Trophoblast cell (in vitro differentiated cells and primary cell): ENCODE measurements around the gene FARP2. TPM values are rescaled to one million over a fixed set of nuclear protein-coding genes. Genes with fewer than 3 reads are reported as not detected.

Experiments
- DNase-seq, 2 donors: peaks; one replicate each; pipeline ENCODE4 v3.0.0-alpha.2; 2016
- H2AFZ ChIP-seq: 2 replicates; pipeline ENCODE4 v1.6.1; 2013; ENCODE audit warnings: low read length, moderate library complexity, mild to moderate bottlenecking; ENCODE audit not compliant: insufficient read depth, poor library complexity
- H2AK5ac ChIP-seq: 2 replicates; pipeline ENCODE4 v1.6.1; 2013; ENCODE audit warnings: mild to moderate bottlenecking, low read length
- H2BK120ac ChIP-seq: 2 replicates; pipeline ENCODE4 v1.6.1; 2013; ENCODE audit warnings: low read length, mild to moderate bottlenecking, moderate library complexity; ENCODE audit not compliant: insufficient read depth, poor library complexity
- H2BK12ac ChIP-seq: 2 replicates; pipeline ENCODE4 v1.6.1; 2013; ENCODE audit warnings: mild to moderate bottlenecking, low read length, moderate library complexity
- H2BK5ac ChIP-seq: 2 replicates; pipeline ENCODE4 v1.6.1; 2013; ENCODE audit warnings: low read length, low read depth, moderate library complexity, mild to moderate bottlenecking; ENCODE audit not compliant: poor library complexity
- H3K14ac ChIP-seq: 2 replicates; pipeline ENCODE4 v1.6.1; 2013; ENCODE audit warnings: mild to moderate bottlenecking, low read length
- H3K18ac ChIP-seq: 2 replicates; pipeline ENCODE4 v1.6.1; 2013; ENCODE audit warnings: mild to moderate bottlenecking, low read length
- H3K23ac ChIP-seq: 2 replicates; pipeline ENCODE4 v1.6.1; 2013; ENCODE audit warnings: low read length
- H3K27ac ChIP-seq: 2 replicates; pipeline ENCODE4 v1.5.1; 2013; ENCODE audit warnings: low read depth, mild to moderate bottlenecking, inconsistent platforms, low read length, moderate library complexity
- H3K27me3 ChIP-seq: 2 replicates; pipeline ENCODE4 v1.6.1; 2013; ENCODE audit warnings: inconsistent platforms, mild to moderate bottlenecking, low read length, moderate library complexity; ENCODE audit not compliant: insufficient read depth
- H3K36me3 ChIP-seq, 2 experiments: 1 replicate in 1 of 2; 2 replicates in 1 of 2; pipeline ENCODE4 v1.6.1; 2013; ENCODE audit warnings: low read length in 2 of 2, mild to moderate bottlenecking in 2 of 2, moderate library complexity in 1 of 2; ENCODE audit not compliant: insufficient read depth in 2 of 2, control insufficient read depth in 1 of 2
- H3K4ac ChIP-seq: 2 replicates; pipeline ENCODE4 v1.6.1; 2013; ENCODE audit warnings: low read depth, mild to moderate bottlenecking, low read length, moderate library complexity
- H3K4me1 ChIP-seq, 2 experiments: 1 replicate in 1 of 2; 2 replicates in 1 of 2; pipeline ENCODE4 v1.6.1; 2013; ENCODE audit warnings: low read length in 2 of 2, mild to moderate bottlenecking in 2 of 2, moderate library complexity in 1 of 2; ENCODE audit not compliant: insufficient read depth in 2 of 2, control insufficient read depth in 1 of 2
- H3K4me2 ChIP-seq: 2 replicates; pipeline ENCODE4 v1.6.1; 2013; ENCODE audit warnings: inconsistent platforms, mild to moderate bottlenecking, low read length, moderate library complexity
- H3K4me3 ChIP-seq: 2 replicates; pipeline ENCODE4 v1.5.1; 2013; ENCODE audit warnings: mild to moderate bottlenecking, low read depth, low read length, inconsistent platforms
- H3K79me1 ChIP-seq: one replicate; pipeline ENCODE4 v1.6.1; 2013; ENCODE audit warnings: low read length
- H3K79me2 ChIP-seq: 2 replicates; pipeline ENCODE4 v1.6.1; 2013; ENCODE audit warnings: low read length, mild to moderate bottlenecking; ENCODE audit not compliant: control insufficient read depth, insufficient read depth, poor library complexity
- H3K9ac ChIP-seq: 2 replicates; pipeline ENCODE4 v1.6.1; 2013; ENCODE audit warnings: mild to moderate bottlenecking, low read length
- H3K9me3 ChIP-seq: 2 replicates; pipeline ENCODE4 v1.6.1; 2013; ENCODE audit warnings: low read depth, mild to moderate bottlenecking, control low read depth, inconsistent platforms, low read length; ENCODE audit not compliant: insufficient read depth
- H4K12ac ChIP-seq: 2 replicates; pipeline ENCODE4 v1.6.1; 2013; ENCODE audit warnings: low read depth, mild to moderate bottlenecking, low read length, moderate library complexity
- H4K8ac ChIP-seq: 2 replicates; pipeline ENCODE4 v1.6.1; 2013; ENCODE audit warnings: low read depth, mild to moderate bottlenecking, low read length, moderate library complexity
- H4K91ac ChIP-seq: one replicate; pipeline ENCODE4 v1.6.1; 2013; ENCODE audit warnings: low read depth, mild to moderate bottlenecking, low read length, moderate library complexity
- WGBS: extraction: QIAGEN DNeasy Blood & Tissue Kit; methylation state at CpG from one replicate; pipeline ENCODE4 v1.1.7; 2013; ENCODE audit warnings: missing lambda C conversion rate; ENCODE audit not compliant: insufficient read length, insufficient coverage; ENCODE audit errors: extremely low coverage; 5-methylcytosine and 5-hydroxymethylcytosine counted together
- polyA plus RNA-seq: library from polyadenylated mRNA; stranded (reverse); fragments of 200-250 nt; gene quantifications from 2 replicates; pipeline ENCODE4 v1.2.3, GENCODE V29; 2013

Gene FARP2
- polyA plus RNA-seq: 20.0 and 20.1 TPM in 2 replicates

DNA sequence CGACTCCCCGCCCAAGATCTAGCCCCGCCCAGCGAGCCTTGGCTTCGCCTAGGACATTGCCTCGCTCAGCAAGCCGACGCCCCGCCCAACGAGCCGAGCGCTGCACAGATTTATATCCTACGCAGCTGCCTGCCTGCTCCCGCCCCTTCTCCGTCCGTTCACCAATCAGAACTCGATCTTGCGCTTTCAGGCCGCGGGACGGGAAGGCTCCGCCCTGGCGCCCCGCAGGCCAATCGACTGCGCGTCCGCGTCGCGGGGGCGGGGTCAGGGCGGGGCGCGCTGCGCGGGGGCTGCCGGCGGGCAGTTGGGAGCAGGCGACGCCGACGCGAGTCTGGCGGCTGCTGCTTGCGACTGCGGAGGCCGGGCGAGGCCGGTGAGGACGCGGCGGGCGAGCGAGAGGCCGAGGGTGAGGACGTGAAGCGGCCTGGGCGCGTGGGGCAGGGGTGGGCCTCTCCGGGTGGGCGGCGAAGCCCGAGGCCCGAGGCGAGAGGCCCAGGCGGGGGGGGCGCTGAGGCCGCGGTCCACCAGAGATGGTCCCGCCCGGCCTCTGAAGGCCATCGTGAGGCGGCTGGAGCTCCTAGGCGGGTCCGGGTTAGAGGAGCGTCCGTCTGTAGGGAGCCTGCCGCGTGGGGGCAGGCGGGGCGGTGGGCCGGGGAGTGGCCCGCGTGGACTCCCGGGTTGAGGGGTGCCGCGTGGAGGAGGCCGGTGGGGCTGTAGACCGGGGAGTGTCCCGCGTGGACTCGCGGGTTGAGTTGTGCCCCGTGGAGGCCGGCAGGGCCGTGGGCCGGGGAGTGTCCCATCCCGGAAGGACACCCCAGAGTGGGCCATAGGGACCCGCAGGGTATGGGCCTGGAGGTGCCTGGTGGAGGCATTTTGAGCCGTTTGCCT is at the start of gene FARP2:
TSS of gene FARP2 (plus strand) at position 303 of the 888 bp plus-strand sequence. CDS start 16,823 bp downstream, outside the sequence.
- peak; percentile 99 for DNase-seq
- H3K27ac ChIP-seq: peak within 1 kb of the TSS; percentile 71
- H4K8ac ChIP-seq: peak within 1 kb of the TSS; percentile 42
- H2AK5ac ChIP-seq: peak within 1 kb of the TSS; percentile 94
- WGBS: no CpG with 5 or more reads among the region's 101 CpGs
- no peaks in the 10 kb centered on the region for H3K9me3 ChIP-seq
- peak within 1 kb of the TSS; percentile 78 for H3K18ac ChIP-seq
- H2BK5ac ChIP-seq: peak within 1 kb of the TSS; percentile 29
- H2BK12ac ChIP-seq: no peak within 1 kb of the TSS
- peaks cover 6% of the 10 kb centered on the region for H3K79me2 ChIP-seq
- peak within 1 kb of the TSS; percentile 63 for H2BK120ac ChIP-seq
- peak within 1 kb of the TSS; percentile 77 for H2AFZ ChIP-seq
- peak within 1 kb of the TSS; percentile 95 for H3K4me2 ChIP-seq
- H3K4me1 ChIP-seq: peaks cover 10 to 11% of the 10 kb centered on the region in 2 experiments
- H3K4me3 ChIP-seq: peak within 1 kb of the TSS; percentile 84
- H3K79me1 ChIP-seq: peaks cover 9% of the 10 kb centered on the region
- peak within 1 kb of the TSS; percentile 52 for H4K12ac ChIP-seq
- H3K9ac ChIP-seq: peak within 1 kb of the TSS; percentile 83
- no peak within 1 kb of the TSS for H3K23ac ChIP-seq
- peak within 1 kb of the TSS; percentile 95 for H3K14ac ChIP-seq
- H4K91ac ChIP-seq: peak within 1 kb of the TSS; percentile 63
- peak within 1 kb of the TSS; percentile 68 for H3K4ac ChIP-seq
- H3K27me3 ChIP-seq: no peaks in the 10 kb centered on the region
- H3K36me3 ChIP-seq: peaks cover 12 to 18% of the 10 kb centered on the region in 2 experiments

- DNase-seq: no peak
Measured at GRCh38 chr2:241307055-241307454, 49.0 kb upstream of the FARP2 start.

DNA sequence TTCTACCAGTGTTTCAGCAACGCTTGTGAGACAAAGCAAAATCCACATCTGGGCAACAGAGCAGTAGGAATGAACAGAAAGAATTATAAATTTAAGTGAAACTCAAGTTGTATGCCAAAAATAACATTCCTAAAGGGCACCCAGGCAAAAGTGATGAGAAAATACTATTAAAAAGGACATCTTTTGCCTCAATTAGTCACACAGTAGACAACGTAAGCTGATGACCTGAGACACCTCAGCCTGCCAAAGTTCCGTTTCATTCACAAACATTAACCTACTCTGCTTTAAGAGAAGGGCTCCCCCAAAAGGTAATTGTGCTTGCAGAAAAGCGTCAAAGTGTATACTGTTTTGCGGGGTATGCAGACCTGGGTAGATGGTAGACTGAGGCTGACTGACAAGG is 47.8 kb upstream of the FARP2 start:
- no peak overlapping the region for H3K9ac ChIP-seq
- no peak overlapping the region for H2BK120ac ChIP-seq
- no peak overlapping the region for H3K4me3 ChIP-seq
- no peak overlapping the region for H4K91ac ChIP-seq
- no peak overlapping the region for H2BK12ac ChIP-seq
- peak overlapping the region; percentile 68 for H3K4ac ChIP-seq
- peaks cover 0 to 3% of the 10 kb centered on the region in 2 experiments for H3K36me3 ChIP-seq
- H3K4me1 ChIP-seq: peaks cover 9 to 12% of the 10 kb centered on the region in 2 experiments
- H3K4me2 ChIP-seq: no peak overlapping the region
- peaks cover 35% of the 10 kb centered on the region for H3K79me2 ChIP-seq
- no peak overlapping the region for H2BK5ac ChIP-seq
- no peak for DNase-seq
- no peaks in the 10 kb centered on the region for H3K27me3 ChIP-seq
- H3K9me3 ChIP-seq: no peaks in the 10 kb centered on the region
- no peak overlapping the region for H3K27ac ChIP-seq
- no peak overlapping the region for H3K18ac ChIP-seq
- H3K79me1 ChIP-seq: no peaks in the 10 kb centered on the region
- H4K8ac ChIP-seq: no peak overlapping the region
- no peak overlapping the region for H3K23ac ChIP-seq
- no peak overlapping the region for H2AFZ ChIP-seq
- H3K14ac ChIP-seq: no peak overlapping the region
- WGBS: no CpG with 5 or more reads among the region's 5 CpGs
- H2AK5ac ChIP-seq: no peak overlapping the region
- no peak overlapping the region for H4K12ac ChIP-seq

More at GRCh38 chr2:241307055-241307454, 49.0 kb upstream of the FARP2 start:
- Histone ChIP-seq H2BK12ac (no peak overlapping the region), H3K23ac (no peak overlapping the region), H4K8ac (no peak overlapping the region), H3K79me2 (peaks cover 39% of the 10 kb centered on the region), H3K18ac (no peak overlapping the region), H2BK120ac (no peak overlapping the region), H3K27me3 (no peaks in the 10 kb centered on the region), H3K79me1 (no peaks in the 10 kb centered on the region), H3K4me2 (no peak overlapping the region), H3K27ac (no peak overlapping the region), H3K4me3 (no peak overlapping the region), H3K4ac (peak overlapping the region; percentile 63), H3K4me1 (peaks cover 9 to 15% of the 10 kb centered on the region in 2 experiments), H2AFZ (no peak overlapping the region), H3K14ac (no peak overlapping the region), H3K36me3 (peaks cover 0 to 3% of the 10 kb centered on the region in 2 experiments), H3K9ac (no peak overlapping the region), H4K91ac (no peak overlapping the region), H2BK5ac (no peak overlapping the region), H3K9me3 (no peaks in the 10 kb centered on the region), H2AK5ac (no peak overlapping the region), H4K12ac (no peak overlapping the region)
- WGBS: no CpG with 5 or more reads among the region's 6 CpGs

DNA sequence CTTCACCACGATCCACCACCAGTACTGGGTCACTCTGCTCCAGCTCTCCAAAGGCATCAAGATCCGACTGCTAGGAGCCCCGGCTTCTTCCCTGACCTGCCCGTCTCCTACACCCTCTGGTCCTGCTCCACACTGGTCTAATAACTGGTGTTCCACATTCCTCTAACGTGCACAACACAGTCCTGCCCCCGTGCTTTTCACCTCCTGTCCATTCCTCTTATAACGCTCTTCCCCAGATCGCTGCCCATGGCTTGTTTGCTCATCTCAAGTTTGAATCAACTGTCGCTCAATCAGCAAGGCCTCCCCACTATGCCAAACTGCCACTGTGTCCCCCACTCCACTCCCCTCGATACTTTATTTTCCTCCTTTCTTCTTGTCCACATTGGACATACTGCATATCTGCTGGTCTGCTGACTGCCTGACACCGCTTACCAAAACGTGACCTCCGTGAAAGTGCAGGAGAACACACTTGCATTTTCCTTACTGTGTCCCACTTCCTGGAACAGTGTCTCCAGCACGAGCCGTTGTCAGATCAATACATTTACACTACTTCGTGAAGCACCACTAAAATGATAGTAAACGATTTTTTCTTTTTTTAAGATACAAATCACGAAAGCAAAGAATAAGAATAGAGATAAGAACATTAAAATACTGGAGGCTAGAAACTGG is 47.1 kb upstream of the FARP2 start:
- no peak overlapping the region for H3K14ac ChIP-seq
- H4K8ac ChIP-seq: no peak overlapping the region
- no peak overlapping the region for H3K4me3 ChIP-seq
- no peak overlapping the region for H4K12ac ChIP-seq
- peaks cover 37% of the 10 kb centered on the region for H3K79me2 ChIP-seq
- no CpG with 5 or more reads among the region's 18 CpGs for WGBS
- H3K27ac ChIP-seq: no peak overlapping the region
- H2BK12ac ChIP-seq: no peak overlapping the region
- no peaks in the 10 kb centered on the region for H3K9me3 ChIP-seq
- H4K91ac ChIP-seq: no peak overlapping the region
- no peak overlapping the region for H3K23ac ChIP-seq
- no peaks in the 10 kb centered on the region for H3K79me1 ChIP-seq
- H3K36me3 ChIP-seq: peaks cover 0 to 3% of the 10 kb centered on the region in 2 experiments
- H3K4ac ChIP-seq: peak overlapping the region; percentile 68
- DNase-seq: no peak
- no peak overlapping the region for H3K4me2 ChIP-seq
- no peak overlapping the region for H3K9ac ChIP-seq
- no peak overlapping the region for H3K18ac ChIP-seq
- no peak overlapping the region for H2BK5ac ChIP-seq
- H3K27me3 ChIP-seq: no peaks in the 10 kb centered on the region
- no peak overlapping the region for H2BK120ac ChIP-seq
- H2AK5ac ChIP-seq: no peak overlapping the region
- peaks cover 7 to 11% of the 10 kb centered on the region in 2 experiments for H3K4me1 ChIP-seq
- H2AFZ ChIP-seq: no peak overlapping the region
